ENCODE measurements around the gene RGS7. TPM values are rescaled to one million over a fixed set of nuclear protein-coding genes. Genes with fewer than 3 reads are reported as not detected.
"Not testable (repeated sequence)": the region's sequence is repeated elsewhere in the genome, so short reads cannot be mapped to it uniquely, and the experiment has no call there.

Gene RGS7
- total RNA-seq, 1 donor from 2014 or later, result 0.39 TPM

DNA sequence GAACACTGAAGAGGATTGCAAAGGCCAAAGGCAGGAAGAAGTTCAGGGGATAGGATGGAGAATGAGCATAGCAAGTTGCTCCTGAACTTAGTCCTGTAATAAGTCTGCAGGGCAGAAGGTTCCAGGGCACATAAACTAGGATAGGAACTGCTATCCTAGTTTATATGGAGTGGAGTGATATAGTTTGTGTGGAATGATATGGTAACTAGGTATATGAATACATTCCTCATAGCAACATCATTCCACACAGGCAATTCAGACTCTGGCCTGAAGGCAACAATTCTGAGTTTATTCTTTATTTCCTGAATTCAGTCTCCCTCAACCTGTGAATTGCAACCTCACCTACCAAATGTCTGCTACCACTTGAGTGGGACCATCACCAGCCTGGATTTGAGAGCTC is 590.2 kb downstream of the RGS7 start:
- DNase-seq, result no peak

DNA sequence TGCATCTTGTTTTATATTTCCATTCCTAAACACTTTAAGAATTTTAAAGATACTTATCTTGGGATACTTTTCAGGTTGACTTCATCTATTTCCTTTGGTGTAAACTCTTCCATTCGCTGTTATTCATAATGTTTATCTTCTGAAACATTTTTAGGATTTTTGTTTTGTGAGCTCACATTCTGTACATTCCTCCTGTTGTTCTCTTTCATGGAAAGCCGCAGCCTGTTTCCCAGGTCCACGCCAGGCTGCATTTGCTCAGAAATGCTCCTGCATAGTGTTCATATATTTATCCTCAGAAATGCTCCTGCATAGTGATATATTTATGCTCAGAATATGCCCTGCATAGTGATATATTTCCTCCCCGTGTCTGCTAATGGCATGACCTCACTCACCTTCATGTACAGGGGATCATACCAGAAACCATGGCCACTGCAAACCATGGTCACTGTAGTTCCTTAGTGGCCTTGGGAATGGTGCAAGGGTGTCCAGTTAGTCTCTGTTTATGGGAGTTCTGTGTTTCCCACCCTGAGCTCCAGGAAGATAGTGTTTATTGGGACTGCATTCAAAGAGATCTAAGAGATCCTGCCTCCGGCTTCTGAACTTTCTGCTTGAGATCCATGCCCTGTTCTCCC is 591.2 kb downstream of the RGS7 start:
- no peak for DNase-seq

DNA sequence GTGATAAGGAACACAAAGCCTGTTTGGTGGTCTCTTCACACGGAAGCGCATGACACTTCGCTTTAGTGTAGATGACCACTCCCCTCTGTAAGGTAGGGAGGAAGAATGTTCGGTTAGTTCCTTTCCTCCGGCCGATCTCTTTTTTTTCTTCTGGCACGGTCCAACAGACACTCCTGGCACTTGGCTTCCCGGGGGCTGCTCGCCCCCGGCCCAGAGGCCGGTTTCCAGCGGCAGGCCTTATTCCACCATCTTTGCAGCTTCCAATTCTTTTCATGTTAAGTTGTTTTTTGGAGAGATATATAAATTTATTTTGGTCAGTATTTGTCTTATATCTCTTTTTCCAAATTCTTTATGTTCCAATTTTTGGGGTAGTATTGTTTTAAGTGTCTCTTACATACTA is 593.2 kb downstream of the RGS7 start:
- DNase-seq, result no peak

DNA sequence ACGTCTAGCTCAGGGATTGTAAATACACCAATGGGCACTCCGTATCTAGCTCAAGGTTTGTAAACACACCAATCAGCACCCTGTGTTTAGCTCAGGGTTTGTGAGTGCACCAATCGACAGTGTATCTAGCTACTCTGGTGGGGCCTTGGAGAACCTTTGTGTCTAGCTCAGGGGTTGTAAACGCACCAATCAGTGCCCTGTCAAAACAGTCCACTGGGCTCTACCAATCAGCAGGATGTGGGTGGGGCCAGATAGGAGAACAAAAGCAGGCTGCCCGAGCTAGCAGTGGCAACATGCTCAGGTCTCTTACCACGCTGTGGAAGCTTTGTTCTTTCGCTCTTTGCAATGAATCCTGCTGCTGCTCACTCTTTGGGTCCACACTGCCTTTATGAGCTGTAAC is 593.9 kb downstream of the RGS7 start:
- DNase-seq, result not testable (repeated sequence)

DNA sequence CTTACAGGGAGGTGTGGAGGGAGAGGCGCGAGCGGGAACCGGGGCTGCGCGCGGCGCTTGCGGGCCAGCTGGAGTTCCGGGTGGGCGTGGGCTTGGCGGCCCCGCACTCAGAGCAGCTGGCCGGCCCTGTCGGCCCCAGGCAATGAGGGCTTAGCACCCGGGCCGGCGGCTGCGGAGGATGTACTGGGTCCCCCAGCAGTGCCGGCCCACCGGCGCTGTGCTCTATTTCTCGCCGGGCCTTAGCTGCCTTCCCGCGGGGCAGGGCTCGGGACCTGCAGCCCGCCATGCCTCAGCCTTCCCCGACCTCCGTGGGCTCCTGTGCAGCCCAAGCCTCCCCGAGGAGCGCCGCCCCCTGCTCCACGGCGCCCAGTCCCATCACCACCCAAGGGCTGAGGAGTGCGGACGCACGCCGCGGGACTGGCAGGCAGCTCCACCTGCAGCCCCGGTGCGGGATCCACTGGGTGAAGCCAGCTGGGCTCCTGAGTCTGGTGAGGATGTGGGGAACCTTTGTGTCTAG is 594.5 kb downstream of the RGS7 start:
- DNase-seq, result not testable (repeated sequence)

DNA sequence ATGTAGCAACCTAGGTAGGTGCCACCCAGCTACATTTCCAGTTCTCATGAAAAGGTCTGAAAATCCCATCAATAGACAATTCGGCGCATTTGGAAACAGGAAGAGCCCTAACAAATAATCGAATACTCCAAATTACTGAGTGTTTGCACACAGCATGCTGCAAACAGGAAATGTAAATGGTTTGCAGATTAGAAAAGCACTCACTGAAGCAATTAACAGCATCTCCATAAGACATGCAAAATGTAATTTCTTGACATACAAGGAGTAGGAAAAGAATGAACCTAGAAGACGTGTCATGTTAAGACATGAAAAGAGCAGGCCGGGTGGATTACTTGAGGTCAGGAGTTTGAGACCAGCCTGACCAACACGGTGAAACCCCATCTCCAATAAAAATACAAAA is 598.2 kb downstream of the RGS7 start:
- DNase-seq, result not testable (repeated sequence)

DNA sequence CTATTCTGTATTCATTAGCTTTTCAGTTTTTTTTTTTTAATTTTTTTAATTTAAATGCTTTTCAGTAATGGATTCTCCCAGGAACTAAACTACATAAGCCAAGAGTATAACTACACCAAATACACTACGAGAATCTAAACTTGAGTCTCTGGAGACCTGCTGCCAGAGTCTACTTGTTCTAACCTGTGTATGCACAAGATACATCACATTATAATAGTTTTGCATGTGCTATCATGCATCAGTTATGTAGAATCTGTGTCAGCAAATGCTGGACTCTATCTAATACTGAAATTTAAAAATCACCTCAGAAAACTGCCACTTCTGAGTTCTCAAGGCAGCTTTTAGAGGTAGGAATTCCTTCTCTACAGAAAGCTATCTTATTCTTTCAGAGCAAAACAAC is 598.7 kb downstream of the RGS7 start:
- no peak for DNase-seq

DNA sequence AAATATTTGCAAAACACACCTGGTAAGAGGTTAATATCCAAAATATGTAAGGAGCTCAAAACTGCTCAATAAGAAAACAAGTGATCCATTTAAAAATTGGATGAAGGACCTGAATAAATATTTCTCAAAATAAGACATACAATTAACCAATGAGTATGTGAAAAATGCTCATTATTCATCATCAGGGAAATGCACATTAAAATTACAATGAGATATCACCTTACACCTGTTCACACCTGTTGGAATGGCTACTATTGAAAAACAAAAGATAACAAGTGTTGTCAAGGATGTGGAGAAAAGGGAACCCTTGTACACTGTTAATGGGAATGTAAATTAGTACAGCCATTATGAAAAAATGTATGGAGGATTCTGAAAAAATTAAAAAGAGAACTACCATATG is 609.1 kb downstream of the RGS7 start:
- no peak for DNase-seq

DNA sequence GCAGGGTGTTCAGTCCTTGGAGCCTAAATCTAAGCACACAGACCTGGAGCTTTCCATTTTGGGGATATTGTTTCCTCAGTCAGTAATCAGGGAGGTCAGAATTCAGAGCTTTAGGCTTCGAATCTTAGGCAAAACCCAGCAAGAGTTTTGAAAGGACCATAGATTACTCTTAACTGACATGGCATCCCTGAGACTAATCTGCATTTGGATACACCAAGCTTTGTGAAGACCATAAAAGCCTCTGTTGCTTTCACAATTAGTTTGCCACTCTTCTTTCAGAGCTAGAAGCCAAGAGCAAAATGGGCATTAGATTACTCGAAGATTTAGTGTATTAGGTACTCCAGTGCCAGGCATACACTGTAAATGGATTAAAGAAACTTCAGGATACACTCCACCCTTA is 613.3 kb downstream of the RGS7 start:
- no peak for DNase-seq

DNA sequence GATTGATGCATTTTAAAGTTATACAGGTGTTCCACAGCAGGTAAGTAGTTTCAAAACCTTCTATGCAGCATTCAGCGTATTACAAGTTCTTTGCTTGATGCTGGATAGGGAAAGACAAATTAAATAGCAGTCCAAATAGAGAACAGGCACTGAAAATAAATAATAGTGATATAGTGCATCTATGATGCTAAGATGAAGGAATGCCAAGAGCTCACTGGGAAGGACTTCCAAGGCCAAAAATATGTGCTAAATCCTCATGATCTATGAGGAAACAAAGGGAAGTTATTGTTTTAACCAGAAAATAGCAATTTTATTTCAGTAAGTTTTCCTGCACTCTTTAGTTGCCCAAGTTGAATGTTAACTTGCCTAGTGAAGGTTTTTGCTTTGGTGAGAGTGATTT is 617.3 kb downstream of the RGS7 start:
- DNase-seq, result peak; percentile 59

DNA sequence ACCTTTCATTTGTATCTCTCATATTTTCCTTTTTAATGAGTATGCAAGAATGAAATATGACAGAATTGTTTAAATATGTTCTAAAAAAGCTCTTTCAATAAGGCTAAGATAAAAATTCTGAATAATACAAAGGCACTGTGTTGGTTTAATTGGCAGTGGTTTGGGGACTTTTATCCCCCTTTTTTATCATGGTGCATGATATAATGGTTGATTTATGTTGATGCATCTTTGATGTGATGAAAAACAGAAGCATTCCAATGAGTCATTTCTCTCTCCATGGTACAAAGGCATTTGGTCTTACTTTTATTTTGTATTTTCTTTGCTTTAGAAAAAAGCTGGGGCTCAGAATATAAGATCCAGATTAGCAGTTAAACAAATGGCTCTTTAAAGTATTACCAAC is 617.9 kb downstream of the RGS7 start:
- peak; percentile 71 for DNase-seq

DNA sequence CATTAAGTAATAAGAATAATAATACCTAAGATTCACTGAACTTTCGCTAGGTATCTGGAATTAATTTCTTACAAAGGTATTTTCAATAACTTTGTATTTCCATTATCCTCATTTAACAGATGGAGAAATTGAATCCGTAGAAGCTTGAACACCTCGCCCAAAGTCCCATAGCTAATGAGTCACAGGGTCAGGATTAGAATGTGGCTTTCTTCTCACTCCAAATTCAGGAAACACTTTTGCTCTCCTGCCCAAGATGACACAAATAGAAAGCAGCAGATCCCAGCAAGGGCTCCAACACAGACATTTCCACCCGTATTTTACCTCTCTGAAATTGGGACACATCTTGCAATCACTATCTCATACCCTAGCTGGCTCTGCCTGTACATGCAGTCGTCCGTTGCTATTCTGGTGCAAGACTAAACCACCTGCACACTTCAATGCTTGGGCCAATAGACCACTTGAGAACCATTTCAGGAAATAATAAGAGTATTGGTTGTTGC is 619.2 kb downstream of the RGS7 start:
- DNase-seq, result no peak

DNA sequence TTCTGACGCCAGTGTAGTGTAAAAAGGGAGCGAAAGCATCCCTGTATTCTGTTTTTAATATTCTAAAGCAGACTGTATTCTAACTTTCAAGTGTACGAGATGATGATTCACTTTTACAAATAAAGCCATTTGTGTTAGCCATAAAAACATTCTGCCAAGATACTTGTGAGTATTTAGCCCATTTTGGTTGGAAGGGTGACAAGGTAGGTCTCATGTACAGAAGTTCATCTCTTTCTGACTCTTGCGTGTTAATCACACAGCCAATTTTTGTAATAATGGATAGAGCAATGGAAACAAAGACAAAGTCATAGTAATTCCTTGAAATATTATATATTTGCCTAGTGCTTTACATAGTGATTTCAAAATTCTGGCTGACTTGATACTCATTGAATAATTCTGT is 619.7 kb downstream of the RGS7 start:
- peak; percentile 35 for DNase-seq

DNA sequence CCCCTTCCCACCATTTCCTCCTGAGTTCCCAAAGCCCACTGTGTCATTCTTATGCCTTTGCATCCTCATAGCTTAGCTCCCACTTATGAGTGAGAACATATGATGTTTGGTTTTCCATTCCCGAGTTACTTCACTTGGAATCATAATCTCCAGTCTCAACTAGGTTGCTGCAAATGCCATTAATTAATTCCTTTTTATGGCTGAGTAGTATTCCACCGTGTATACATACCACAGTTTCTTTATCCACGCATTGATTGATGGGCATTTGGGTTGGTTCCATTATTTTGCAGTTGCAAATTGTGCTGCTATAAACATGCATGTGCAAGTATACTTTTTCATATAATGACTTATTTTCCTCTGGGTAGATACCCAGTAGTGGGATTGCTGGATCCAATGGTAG is 622.3 kb downstream of the RGS7 start:
- not testable (repeated sequence) for DNase-seq

DNA sequence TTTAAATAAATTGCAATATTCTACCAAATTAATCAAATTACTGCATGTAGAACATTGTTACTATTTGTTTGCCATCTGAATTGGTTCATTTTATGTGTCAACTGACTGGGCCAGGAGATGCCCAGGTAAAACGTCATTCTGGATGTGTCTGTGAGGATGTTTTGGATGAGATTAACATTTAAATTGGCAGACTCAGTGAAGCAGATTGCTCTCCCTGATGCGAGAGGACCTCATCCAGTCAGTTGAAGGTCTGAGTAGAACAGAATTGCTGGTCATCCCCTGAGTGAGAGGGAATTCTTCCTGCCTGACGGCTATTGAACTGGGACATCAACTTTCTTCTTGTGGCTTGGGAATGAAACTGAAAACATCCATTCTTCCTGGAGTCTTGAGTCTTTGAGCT is 623.0 kb downstream of the RGS7 start:
- DNase-seq, result no peak

DNA sequence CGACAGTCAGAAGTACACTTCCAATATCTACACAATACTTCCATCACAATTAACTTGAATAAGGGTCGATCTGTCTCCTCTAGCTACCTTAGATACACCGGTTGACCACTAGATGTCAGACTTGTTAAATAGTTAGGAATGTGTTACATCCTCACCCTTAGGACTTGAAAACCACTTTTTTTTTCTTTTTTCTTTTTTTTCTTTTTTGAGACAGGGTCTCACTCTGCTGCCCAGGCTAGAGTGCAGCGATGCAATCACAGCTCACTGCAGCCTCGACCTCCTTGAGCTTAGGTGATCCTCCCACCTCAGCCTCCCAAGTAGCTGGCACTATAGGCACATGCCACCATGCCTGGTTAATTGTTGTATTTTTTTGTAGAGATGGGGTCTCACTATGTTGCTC is 624.6 kb downstream of the RGS7 start:
- peak; percentile 35 for DNase-seq

Small RNA genes within 50 kb of the gene (small RNA-seq; reads per million reads assigned to genes)
- not detected for gene MIR3123 (ENCODE audit: low replicate concordance)

Other genes starting within 250 kb of the RGS7 start
- 50.9 TPM for gene FH, start 162.6 kb upstream of the RGS7 start, total RNA-seq
- gene KMO, start 175.2 kb upstream of the RGS7 start, total RNA-seq, result 0.10 TPM

All from skin of body (tissue), 3 donors.